GM21515 (cell line): ENCODE results near the gene ATP2A2.
"Not testable (repeated sequence)": the region's sequence is repeated elsewhere in the genome, so short reads cannot be mapped to it uniquely, and the experiment has no call there.

Experiments
- ATAC-seq: cut with Tn5 transposase; IDR thresholded peaks from one replicate; pipeline ENCODE4 v1.9.1; 2021; ENCODE audit not compliant: unreplicated experiment

Gene ATP2A2

DNA sequence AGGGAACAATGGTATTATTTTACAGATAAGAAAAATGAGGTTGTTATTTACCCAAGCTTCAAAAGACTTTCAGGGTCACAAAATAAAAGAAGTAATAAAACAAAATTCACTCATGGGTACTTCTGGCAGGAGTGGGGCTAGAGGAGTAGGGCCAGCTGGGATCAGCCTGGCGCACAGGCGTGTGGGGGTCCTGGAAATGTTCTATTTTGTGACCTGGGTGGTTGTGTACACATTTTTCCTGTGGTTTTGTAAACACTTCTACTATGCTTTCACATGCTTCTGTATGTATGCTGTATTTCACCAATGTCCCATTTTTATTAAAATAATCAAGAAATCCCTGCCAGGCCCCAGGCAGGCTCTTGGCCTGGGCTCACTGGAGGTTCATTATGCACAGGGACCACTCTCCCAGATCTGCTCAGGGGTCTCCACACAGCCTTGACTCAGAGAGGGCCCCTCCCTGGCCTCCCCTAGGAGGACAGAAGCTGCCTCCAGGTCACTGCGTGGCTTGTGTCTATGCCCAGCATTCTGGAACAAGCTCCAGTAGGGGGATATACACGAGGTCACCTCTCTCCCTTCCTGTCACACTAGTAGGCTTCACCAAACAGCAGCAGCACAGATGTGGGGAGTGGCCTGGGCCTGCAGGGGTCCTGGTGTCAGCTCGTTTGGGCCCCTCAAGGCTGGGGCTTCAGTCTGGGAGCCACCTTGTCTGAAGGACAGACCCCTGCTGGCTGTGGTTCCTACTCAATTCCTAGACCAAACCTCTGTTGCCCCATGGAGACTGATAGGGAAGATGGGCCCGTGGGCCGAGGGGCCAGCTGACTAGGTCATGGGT is 84.7 kb downstream of the ATP2A2 start:
- no peak for ATAC-seq

DNA sequence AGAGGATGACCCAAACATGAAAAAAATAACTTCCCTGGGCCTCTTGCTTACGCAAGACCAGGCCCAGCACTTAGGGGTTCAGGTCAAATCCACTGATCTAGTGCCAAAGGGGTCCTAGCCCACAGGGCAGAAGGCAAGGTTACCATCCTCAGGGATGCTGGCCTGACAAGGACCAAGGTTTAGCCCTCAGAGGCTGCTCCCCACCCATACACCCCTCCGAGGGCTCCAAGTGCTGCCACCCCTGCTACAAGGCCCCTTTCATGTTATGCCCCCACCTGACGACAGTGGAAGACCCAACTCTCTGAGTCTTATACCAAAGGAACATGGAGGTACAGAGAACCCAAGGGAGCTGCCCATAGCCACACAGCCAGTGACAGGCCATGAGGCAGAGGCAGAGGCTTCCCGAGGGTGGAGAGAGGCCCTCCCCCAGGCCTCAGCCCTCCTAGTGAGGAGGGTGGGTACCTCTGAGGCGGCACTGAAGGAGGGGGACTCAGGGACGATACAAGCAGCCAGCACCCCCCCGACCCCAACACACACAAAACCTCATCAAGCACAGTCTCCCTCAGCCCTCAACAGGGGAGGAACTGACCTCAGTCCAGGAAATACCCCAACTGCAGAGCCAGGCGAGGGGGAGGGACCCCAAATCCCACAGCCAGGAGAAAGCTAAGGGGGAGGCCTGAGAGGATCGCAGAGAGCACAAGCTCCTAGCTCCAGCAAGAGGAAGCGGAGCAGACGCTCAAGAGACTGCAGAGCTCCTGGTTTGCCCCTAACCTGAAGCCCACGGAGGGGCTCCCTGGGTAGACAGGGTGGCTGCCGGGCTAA is 85.5 kb downstream of the ATP2A2 start:
- no peak for ATAC-seq

DNA sequence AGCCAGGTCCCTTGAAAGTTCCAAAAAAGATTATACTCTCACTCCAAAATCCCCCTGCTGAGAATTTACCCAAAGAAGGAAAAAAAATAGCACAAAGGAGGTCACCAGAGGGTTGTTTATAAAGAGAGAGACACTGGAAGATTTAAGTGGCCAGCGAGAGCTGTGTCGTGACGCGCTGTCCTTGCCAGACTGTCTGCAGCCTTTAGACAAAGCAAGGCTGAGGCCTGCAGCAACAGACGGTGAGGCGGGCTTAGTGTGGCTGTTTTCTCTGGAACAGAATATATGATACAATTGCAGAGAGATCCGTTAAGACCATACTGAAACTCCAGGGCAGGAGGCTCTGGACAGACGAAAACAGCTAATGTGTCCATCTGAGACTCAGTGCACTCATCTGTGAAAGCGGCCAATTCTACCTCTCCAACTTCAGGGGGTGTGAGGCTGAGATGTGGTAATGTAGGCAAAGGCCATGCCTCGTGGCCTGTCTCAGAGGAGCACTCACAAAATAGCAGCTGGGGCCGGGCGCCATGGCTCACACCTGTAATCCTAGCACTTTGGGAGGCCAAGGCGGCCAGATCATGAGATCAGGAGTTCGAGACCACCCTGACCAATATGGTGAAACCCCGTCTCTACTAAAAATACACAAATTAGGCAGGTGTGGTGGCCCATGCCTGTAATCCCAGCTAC is 86.3 kb downstream of the ATP2A2 start:
- no peak for ATAC-seq

DNA sequence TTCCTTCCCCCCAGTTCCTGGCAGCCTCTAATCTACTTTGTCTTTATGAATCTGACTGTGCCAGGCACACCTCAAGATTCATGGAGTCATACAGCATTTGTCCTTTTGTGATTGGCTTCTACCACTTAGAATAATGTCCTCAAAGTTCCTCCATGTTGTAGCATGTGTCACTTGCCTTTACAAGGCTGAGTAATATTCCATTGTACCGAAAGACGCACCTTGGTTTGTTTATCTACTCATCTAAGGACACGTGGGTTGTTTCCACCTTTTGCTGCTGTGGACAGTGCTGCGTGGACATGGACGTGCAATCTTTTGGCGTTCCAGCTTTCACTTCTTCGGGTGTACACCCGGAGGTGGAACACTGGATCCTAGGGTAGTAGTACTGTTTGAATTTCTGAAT is 88.9 kb downstream of the ATP2A2 start:
- ATAC-seq = no peak

DNA sequence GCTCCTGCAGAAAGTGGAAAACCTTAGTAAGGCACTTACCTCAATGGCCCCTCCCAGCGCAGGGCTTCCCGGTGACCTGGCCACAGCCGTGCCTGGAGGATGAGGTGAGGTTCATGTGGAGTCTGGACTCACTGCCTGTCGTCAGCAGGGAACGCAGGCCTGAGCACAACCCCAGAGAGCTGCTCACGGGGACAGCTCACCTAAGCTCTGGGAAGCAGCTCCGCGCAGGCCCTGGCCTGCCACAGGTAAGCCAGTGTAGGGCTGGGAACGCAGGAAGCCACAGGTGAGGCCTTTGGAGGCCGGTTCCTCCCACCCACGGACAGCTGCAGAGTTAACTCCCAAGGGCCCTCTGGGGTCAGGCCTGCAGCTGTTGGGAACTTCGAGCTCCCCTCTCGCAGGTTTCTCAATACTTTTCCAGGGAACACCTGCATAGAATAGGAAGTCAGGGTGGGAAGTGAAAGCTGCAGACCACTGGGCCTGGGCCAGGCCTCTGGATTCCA is 89.7 kb downstream of the ATP2A2 start:
- no peak for ATAC-seq

DNA sequence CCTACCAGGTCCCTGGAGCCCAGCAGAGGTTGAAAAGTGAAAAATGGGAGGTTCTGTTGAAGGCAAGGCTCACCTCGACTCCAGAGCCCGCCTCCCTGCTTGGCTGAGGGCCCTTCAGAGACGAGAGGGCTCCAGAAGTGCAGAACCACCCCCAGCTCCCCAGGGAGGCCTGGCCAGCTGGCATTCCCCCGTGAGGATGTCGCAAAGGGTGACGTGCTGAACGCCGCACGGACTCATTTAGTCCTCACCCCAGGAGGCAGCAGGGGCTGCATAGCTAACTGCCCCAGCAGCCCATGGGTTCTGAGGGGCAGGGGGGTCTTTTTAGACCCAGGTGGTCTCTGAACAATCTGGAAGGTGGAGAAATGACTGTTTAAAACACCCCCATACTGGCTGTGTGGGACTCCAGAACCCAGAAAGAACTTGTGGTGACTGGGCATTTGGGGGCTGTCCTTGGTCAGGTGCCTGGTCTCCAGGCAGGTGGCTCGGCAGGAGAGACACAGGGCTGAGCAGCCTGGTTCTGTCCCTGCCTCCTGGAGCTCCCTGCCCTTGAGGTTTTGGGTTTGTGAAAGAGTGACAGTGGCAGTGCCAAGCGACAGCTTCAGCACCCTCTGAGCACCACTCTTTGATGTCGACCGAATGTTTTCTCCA is 90.5 kb downstream of the ATP2A2 start:
- ATAC-seq = no peak

DNA sequence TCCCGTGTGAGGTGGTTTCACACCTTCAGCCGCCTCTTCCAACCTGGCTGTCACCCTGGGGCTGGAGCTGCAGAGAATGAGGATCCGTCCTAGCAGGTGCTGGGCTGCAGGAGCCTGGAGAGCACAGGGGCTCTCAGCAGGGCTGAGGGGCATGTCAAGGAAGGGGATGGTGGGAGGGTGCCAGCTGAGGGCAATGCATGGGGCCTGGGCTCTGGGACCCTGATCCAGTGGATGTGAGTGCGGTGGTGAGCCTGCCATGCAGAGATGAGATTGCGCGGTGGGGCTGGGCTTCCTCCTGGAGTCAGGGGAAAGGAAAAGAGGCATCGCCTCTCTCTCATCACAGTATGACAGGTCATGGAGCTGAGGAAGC is 91.0 kb downstream of the ATP2A2 start:
- no peak for ATAC-seq

DNA sequence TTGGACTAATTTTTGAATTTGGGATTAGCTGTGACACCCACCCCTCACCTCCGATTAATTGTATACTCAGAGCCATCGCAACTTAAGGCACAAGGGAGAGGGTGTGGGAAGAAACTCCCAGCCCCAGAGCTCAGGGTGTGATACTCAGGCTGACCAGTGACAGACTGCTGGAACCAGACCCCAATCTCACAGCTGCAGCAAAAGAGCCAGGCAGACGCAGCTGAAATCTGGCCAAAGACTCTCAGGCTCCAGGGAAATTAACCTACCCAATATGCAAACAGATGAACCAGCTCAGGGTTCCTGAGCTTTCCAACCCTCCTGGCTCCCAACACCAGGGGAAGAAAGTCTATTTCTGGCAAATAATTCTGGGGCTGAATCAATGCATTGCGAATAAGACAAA is 92.0 kb downstream of the ATP2A2 start:
- no peak for ATAC-seq

DNA sequence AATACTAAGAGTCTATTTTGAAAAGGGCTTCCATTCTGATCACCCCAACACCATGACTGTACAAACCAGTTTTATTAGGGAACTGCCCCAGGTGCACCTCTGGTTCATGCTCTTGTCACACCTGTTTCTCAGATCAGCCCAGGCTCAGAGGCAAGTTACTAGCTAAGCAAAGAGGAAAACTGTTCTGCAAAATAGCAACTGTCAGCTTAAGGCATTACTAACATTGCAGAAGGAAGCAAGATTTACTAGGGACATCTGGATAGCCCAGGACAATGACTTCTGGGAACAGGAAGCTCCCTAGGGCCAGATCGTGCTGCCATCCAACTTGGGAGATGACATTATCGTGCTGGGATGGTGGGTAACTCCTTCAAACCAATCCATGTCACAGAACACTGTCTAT is 92.4 kb downstream of the ATP2A2 start:
- ATAC-seq = no peak

DNA sequence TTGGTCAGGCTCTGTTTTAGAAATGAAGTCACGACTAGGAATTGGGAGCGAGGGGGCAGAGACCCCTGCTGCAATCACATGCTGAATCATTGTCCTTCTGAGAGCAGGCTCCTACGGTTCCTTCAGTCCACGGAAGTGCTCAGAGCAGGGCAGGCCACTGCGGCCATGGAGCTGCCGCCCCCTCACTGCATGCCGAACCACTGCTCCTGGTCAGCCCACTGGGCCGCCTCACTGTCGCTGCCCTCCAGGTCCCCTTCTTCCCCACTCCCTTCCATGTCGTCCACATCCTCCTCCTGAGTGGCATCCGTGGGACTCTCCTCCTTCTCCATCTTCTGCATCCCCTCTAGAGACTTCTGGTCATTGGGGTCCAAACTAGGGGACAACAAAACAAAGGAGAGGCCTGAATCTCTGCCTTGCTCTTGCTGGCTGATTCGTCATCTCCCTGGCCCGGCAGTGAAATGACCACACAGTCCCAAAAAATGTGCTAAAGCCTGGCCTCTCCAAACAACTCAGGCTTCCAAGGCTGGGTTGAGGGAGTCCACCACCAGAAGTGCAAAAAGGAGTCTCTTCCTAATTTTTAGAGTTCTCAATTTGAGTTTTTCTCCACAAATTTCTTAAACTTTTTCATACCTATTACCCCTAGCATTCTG is 93.0 kb downstream of the ATP2A2 start:
- ATAC-seq = no peak

DNA sequence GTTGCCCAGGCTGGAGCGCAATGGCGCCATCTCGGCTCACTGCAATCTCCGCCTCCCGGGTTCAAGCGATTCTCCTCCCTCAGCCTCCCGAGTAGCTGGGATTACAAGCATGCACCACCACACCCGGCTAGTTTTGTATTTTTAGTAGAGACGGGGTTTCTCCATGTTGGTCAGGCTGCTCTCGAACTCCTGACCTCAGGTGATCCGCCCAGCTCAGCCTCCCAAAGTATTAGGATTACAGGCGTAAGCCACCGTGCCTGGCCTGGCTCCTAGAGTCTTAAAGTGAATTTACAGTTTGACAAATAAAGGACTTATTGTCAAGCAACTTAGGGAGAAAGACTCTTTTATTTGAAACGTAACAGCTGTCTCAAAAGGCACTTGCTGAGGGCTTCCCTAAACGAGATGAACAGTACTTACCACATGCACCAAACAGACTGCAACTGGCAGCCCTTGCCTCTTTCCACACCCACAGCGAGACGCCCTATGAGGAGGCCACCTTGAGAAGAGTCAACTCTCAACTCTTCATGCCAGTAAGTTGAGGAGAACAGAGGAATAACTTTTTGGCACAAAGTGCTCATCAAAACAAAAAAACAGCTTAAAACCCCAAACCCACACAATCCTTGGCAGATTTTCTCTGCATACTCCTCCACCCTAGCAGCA is 97.2 kb downstream of the ATP2A2 start:
- ATAC-seq = not testable (repeated sequence)

DNA sequence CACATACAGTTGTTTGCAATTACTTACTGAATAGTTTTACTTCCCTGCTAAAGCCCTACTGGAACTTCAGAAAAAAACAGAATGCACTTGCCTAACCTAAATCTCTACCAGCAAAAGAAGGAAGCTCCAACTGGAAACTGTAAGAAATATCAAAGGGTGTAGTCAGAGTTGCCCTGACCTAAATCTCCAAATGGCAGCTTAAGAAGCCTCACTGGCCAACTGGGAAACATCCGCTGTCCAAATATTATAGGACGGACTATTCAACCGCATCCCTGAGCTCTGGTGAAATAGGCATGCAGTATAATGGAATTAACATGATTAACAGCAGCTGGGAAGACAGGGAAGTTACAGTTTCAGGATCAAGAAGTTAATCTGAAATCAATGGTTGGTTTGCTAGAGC is 98.2 kb downstream of the ATP2A2 start:
- no peak for ATAC-seq

DNA sequence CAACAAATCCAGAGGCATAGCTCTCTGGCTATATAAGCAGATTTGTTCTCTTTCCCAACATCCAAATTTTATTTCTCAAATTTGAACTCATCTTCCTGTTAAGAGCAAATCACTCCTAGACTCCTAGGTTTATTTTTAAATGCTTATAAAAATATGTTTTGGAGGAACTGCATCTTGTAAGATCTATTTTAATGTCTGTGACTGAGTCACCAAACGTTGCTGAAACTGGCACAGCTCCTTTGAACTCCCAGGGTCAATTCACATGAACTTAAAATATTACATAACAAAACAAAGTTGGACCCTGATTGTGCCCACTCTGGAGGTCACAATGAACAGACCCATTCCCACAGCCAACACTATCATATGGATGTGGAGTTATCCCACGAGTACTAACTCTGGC is 98.6 kb downstream of the ATP2A2 start:
- ATAC-seq = no peak

DNA sequence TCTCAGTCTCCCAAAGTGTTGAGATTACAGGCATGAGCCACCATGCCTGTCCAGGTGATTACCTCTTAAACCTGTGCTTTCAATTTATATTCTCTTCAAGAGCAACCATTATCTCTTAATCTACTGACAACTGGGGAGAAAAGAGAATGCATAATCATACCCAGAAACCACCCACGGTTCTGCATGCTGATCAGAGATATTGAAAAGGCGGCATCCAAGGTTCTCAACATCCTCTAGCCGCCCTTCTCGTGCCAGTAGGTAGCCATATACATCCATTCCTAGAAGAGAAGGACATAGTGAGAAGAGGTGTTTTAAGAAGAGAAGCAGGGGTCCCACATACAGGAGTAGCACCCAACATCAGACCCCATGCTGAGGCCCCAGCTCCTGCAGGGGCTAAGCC is 101.6 kb downstream of the ATP2A2 start:
- no peak for ATAC-seq
